IMR-90 (cell line): Measurements from ENCODE around the gene ZXDC. TPM values are rescaled to one million over a fixed set of nuclear protein-coding genes. Genes with fewer than 3 reads are reported as not detected.

Experiments used
- ATAC-seq: fragments of 200-7000 bp; cut with Tn5 transposase; 2 replicates; pipeline ENCODE4 v1.9.1; 2020; ENCODE audit warnings: low read depth, mild to moderate bottlenecking, moderate library complexity
- BruUV-seq: library from RNA; stranded (reverse); fragments of 400-500 nt; replicated peaks from 2 replicates; lab custom pipeline; 2021; lab: Mats Ljungman, UMichigan
- CTCF ChIA-PET: fragments of 300-600 bp; formaldehyde crosslinking; extraction: SDS; loops from one replicate; lab custom pipeline; 2021; ENCODE audit warnings: antibody characterized with exemption; lab: Yijun Ruan, JAX
- POLR2A ChIA-PET: fragments of 300-600 bp; sonication (Branson Sonifier 250); formaldehyde crosslinking; loops from one replicate; lab custom pipeline; 2022; ENCODE audit warnings: antibody characterized with exemption; ENCODE audit not compliant: unreplicated experiment; lab: Charles Lee
- DNase-seq: peaks from one replicate; pipeline ENCODE4 v3.0.0; 2013
- H2AFZ ChIP-seq: replicated peaks from 2 replicates; pipeline ENCODE3; 2013; ENCODE audit warnings: low read length, mild to moderate bottlenecking; ENCODE audit not compliant: poor library complexity
- H2AK5ac ChIP-seq: 2 replicates; pipeline ENCODE4 v1.6.1; 2013; ENCODE audit warnings: low read depth, low read length, inconsistent platforms
- H2AK9ac ChIP-seq: replicated peaks from 2 replicates; pipeline ENCODE3; 2013; ENCODE audit warnings: mild to moderate bottlenecking, low read depth, low read length, moderate library complexity; ENCODE audit not compliant: poor library complexity
- H2BK120ac ChIP-seq: 2 replicates; pipeline ENCODE4 v1.6.1; 2013; ENCODE audit warnings: low read depth, low read length, inconsistent platforms
- H2BK15ac ChIP-seq: 3 replicates; pipeline ENCODE4 v1.6.1; 2013; ENCODE audit warnings: low read depth, low read length, inconsistent platforms
- H2BK20ac ChIP-seq: 2 replicates; pipeline ENCODE4 v1.6.1; 2013; ENCODE audit warnings: low read depth, mild to moderate bottlenecking, inconsistent platforms, low read length, moderate library complexity
- H2BK5ac ChIP-seq: 2 replicates; pipeline ENCODE4 v1.6.1; 2013; ENCODE audit warnings: mild to moderate bottlenecking, low read depth, low read length, inconsistent platforms; ENCODE audit not compliant: poor library complexity, severe bottlenecking
- H3K14ac ChIP-seq: replicated peaks from 2 replicates; pipeline ENCODE4 v1.6.1; 2013; ENCODE audit warnings: low read depth, low read length, inconsistent platforms
- H3K18ac ChIP-seq: 2 replicates; pipeline ENCODE4 v1.6.1; 2013; ENCODE audit warnings: low read depth, low read length, control low read depth
- H3K23ac ChIP-seq: 2 replicates; pipeline ENCODE4 v1.6.1; 2013; ENCODE audit warnings: low read depth, low read length, inconsistent platforms
- H3K27ac ChIP-seq: 2 replicates; pipeline ENCODE4 v1.5.1; 2013; ENCODE audit warnings: mild to moderate bottlenecking, control low read depth, low read length; ENCODE audit not compliant: insufficient read depth
- H3K27me3 ChIP-seq: 2 replicates; pipeline ENCODE4 v1.6.1; 2013; ENCODE audit warnings: low read length; ENCODE audit not compliant: control insufficient read depth, insufficient read depth
- H3K36me3 ChIP-seq: 2 replicates; pipeline ENCODE4 v1.6.1; 2013; ENCODE audit warnings: low read length, mixed read lengths; ENCODE audit not compliant: control insufficient read depth, insufficient read depth
- H3K4ac ChIP-seq: 2 replicates; pipeline ENCODE4 v1.6.1; 2013; ENCODE audit warnings: low read depth, low read length, inconsistent platforms
- H3K4me1 ChIP-seq: 2 replicates; pipeline ENCODE4 v1.6.1; 2013; ENCODE audit warnings: low read length, mixed read lengths; ENCODE audit not compliant: control insufficient read depth, insufficient read depth
- H3K4me2 ChIP-seq: 2 replicates; pipeline ENCODE4 v1.6.1; 2013; ENCODE audit warnings: low read depth, mild to moderate bottlenecking, control low read depth, low read length, moderate library complexity
- H3K4me3 ChIP-seq: 2 replicates; pipeline ENCODE4 v1.5.1; 2013; ENCODE audit warnings: low read depth, mild to moderate bottlenecking, control low read depth, low read length, moderate library complexity; ENCODE audit not compliant: insufficient read depth
- H3K56ac ChIP-seq: 2 replicates; pipeline ENCODE4 v1.6.1; 2013; ENCODE audit warnings: low read length, inconsistent platforms; ENCODE audit not compliant: insufficient read depth; ENCODE audit errors: extremely low read depth
- H3K79me1 ChIP-seq, 2 experiments: 2 replicates each; pipeline ENCODE4 v1.6.1; 2013; ENCODE audit warnings: low read length in 2 of 2, inconsistent platforms in 1 of 2, low read depth in 1 of 2
- H3K9ac ChIP-seq: 2 replicates; pipeline ENCODE4 v1.6.1; 2013; ENCODE audit warnings: low read depth, low read length, control low read depth
- H3K9me1 ChIP-seq: 2 replicates; pipeline ENCODE4 v1.6.1; 2013; ENCODE audit warnings: low read length, inconsistent platforms; ENCODE audit not compliant: insufficient read depth
- H3K9me3 ChIP-seq: 2 replicates; pipeline ENCODE4 v1.6.1; 2013; ENCODE audit warnings: low read length; ENCODE audit not compliant: control insufficient read depth, insufficient read depth
- H4K20me1 ChIP-seq: 2 replicates; pipeline ENCODE4 v1.6.1; 2013; ENCODE audit warnings: low read length, inconsistent platforms; ENCODE audit not compliant: insufficient read depth
- H4K5ac ChIP-seq: 2 replicates; pipeline ENCODE4 v1.6.1; 2013; ENCODE audit warnings: mild to moderate bottlenecking, low read depth, low read length, control low read depth
- H4K8ac ChIP-seq, 2 experiments: 2 replicates each; pipeline ENCODE4 v1.6.1; 2013; ENCODE audit warnings: low read depth in 2 of 2, low read length in 2 of 2, control low read depth in 1 of 2, inconsistent platforms in 1 of 2
- H4K91ac ChIP-seq: 2 replicates; pipeline ENCODE4 v1.6.1; 2013; ENCODE audit warnings: low read depth, low read length, inconsistent platforms; ENCODE audit not compliant: insufficient read depth
- BHLHE40 ChIP-seq: fragments of 150-350 bp; IDR thresholded peaks from 2 replicates; pipeline ENCODE4 v1.6.1; 2016; ENCODE audit warnings: mild to moderate bottlenecking, low read depth, low read length
- CEBPB ChIP-seq: IDR thresholded peaks from 2 replicates; pipeline ENCODE4 v1.6.1; 2012; ENCODE audit warnings: low read depth, low read length, improper control_type of control experiment
- CHD1 ChIP-seq: IDR thresholded peaks from 2 replicates; pipeline ENCODE4 v1.6.1; 2012; ENCODE audit warnings: low read depth, low read length, improper control_type of control experiment
- FOS ChIP-seq: fragments of 150-350 bp; IDR thresholded peaks from 2 replicates; pipeline ENCODE4 v1.6.1; 2016; ENCODE audit warnings: low read depth, low read length
- MAFK ChIP-seq: IDR thresholded peaks from 2 replicates; pipeline ENCODE4 v1.6.1; 2012; ENCODE audit warnings: low read depth, low read length, improper control_type of control experiment
- MAZ ChIP-seq: IDR thresholded peaks from 2 replicates; pipeline ENCODE4 v1.6.1; 2012; ENCODE audit warnings: low read depth, mild to moderate bottlenecking, low read length, improper control_type of control experiment, moderate library complexity, borderline replicate concordance
- MXI1 ChIP-seq: IDR thresholded peaks from 2 replicates; pipeline ENCODE4 v1.6.1; 2012; ENCODE audit warnings: low read depth, mild to moderate bottlenecking, low read length, moderate library complexity, borderline replicate concordance
- NFE2L2 ChIP-seq: fragments of 150-350 bp; IDR thresholded peaks from 2 replicates; pipeline ENCODE4 v1.6.1; 2016; ENCODE audit warnings: low read depth, mild to moderate bottlenecking, low read length
- POLR2A ChIP-seq: IDR thresholded peaks from 2 replicates; pipeline ENCODE4 v1.6.1; 2012; ENCODE audit warnings: mild to moderate bottlenecking, low read depth, low read length
- RAD21 ChIP-seq: IDR thresholded peaks from 2 replicates; pipeline ENCODE4 v1.6.1; 2012; ENCODE audit warnings: low read length, improper control_type of control experiment
- RCOR1 ChIP-seq: IDR thresholded peaks from 2 replicates; pipeline ENCODE4 v1.6.1; 2012; ENCODE audit warnings: mild to moderate bottlenecking, low read length, improper control_type of control experiment; ENCODE audit not compliant: insufficient replicate concordance
- RFX5 ChIP-seq: IDR thresholded peaks from 2 replicates; pipeline ENCODE4 v1.8.0; 2012; ENCODE audit warnings: low read depth, mild to moderate bottlenecking, low read length, moderate library complexity
- SMC3 ChIP-seq: fragments of 150-350 bp; IDR thresholded peaks from 2 replicates; pipeline ENCODE4 v1.6.1; 2016; ENCODE audit warnings: low read depth, mild to moderate bottlenecking, antibody characterized with exemption, low read length, moderate library complexity
- WGBS, 2 experiments: methylation state at CpG; one replicate each; pipeline versions ENCODE4 v1.1.5 to v1.1.7; 2013; ENCODE audit warnings: missing lambda C conversion rate in 2 of 2; ENCODE audit not compliant: insufficient read length in 1 of 2; ENCODE audit errors: extremely low coverage in 2 of 2; 5-methylcytosine and 5-hydroxymethylcytosine counted together
- dilution Hi-C: fragments of 300-500 bp; cut with HindIII; formaldehyde crosslinking; loops from one replicate; pipeline ENCODE4 v1.14.3; 2018; ENCODE audit warnings: low sequenced_read_pairs; ENCODE audit not compliant: unreplicated experiment
- in situ Hi-C: fragments of 300-500 bp; cut with MboI; formaldehyde crosslinking; loops from 3 replicates; pipeline ENCODE4 v1.14.3; 2019; ENCODE audit warnings: low sequenced_read_pairs, inconsistent platforms, mixed read lengths
- intact Hi-C: fragments of 100-400 bp; cut with micrococcal nuclease; formaldehyde crosslinking; loops from 2 replicates; pipeline ENCODE4 v1.10.0; 2022
- polyA plus RNA-seq, 3 experiments: library from polyadenylated mRNA; depleted of rRNA; stranded (reverse); fragments of >200 nt; gene quantifications; 2 replicates each; pipeline ENCODE4 v1.2.3, GENCODE V29; 2012; ENCODE audit warnings: low replicate concordance in 1 of 3
- total RNA-seq: library from RNA; depleted of rRNA; stranded (reverse); fragments of >200 nt; gene quantifications from 2 replicates; pipeline ENCODE4 v1.2.3, GENCODE V29; 2012
- TF ChIP-seq, protein P1 (sequence below): fragments of 150-350 bp; IDR thresholded peaks from 2 replicates; pipeline ENCODE4 v1.6.1; 2016; ENCODE audit warnings: low read depth, mild to moderate bottlenecking, low read length, moderate library complexity, borderline replicate concordance
- TF ChIP-seq, protein P2 (sequence below): fragments of 150-350 bp; IDR thresholded peaks from 2 replicates; pipeline ENCODE4 v1.6.1; 2017; ENCODE audit warnings: mild to moderate bottlenecking, antibody characterized with exemption, low read length, low read depth
- TF ChIP-seq, protein P3 (sequence below): conservative IDR thresholded peaks from 2 replicates; pipeline ENCODE4 v1.5.1; 2012; ENCODE audit warnings: mild to moderate bottlenecking, low read depth, low read length, improper control_type of control experiment

ZXDC gene
- total and polyA plus RNA-seq, 2 of the 4 experiments (the other 2 are of a cell fraction): 11.5 to 14.3 TPM

DNA sequence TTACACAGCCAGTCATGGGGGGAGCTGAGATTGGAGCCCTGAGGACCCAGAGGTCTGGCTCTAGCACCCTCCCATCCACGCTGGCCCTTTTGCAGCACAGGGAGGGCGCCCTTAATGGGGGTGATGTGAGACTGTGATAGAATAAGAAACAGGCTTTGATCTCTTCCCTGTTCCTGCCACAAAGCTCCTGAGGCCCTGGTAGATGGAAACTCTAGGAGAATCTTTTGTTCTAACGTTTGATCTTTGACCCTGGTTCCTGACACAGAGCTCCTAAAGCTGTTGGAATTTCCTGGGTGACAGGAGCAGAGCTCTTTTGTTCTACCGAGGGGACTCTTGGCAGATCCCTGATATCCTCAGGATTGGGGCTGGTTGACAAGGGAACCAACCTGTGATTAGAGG lies 43.1 kb upstream of the ZXDC start:
- Histone ChIP-seq H4K91ac (no peak overlapping the region), H2BK15ac (no peak overlapping the region), H3K14ac (no peak overlapping the region), H4K5ac (no peak overlapping the region), H2AFZ (no peak overlapping the region), H3K4me1 (no peaks in the 10 kb centered on the region), H3K23ac (no peak overlapping the region), H3K27me3 (peaks cover 34% of the 10 kb centered on the region), H2BK20ac (no peak overlapping the region), H3K36me3 (no peaks in the 10 kb centered on the region), H2AK9ac (no peak overlapping the region), H3K18ac (no peak overlapping the region), H2BK5ac (no peak overlapping the region), H3K4ac (no peak overlapping the region), H3K4me3 (no peak overlapping the region), H3K9ac (no peak overlapping the region), H4K8ac (no peak overlapping the region), H3K27ac (no peak overlapping the region), H3K9me1 (no peaks in the 10 kb centered on the region), H2BK120ac (no peak overlapping the region), H2AK5ac (no peak overlapping the region), H3K56ac (no peak overlapping the region), H3K9me3 (no peaks in the 10 kb centered on the region), H3K79me1 (no peaks in the 10 kb centered on the region), H3K4me2 (no peak overlapping the region), H4K20me1 (no peaks in the 10 kb centered on the region)
- in situ Hi-C loops: no loop called here
- no peak for ATAC-seq
- no TSS peak for BruUV-seq
- POLR2A ChIA-PET: no interaction called here
- WGBS, 2 experiments: no CpG with 5 or more reads among the region's 4 CpGs
- CTCF ChIA-PET: no interaction called here
- intact Hi-C loops: no loop called here
- TF ChIP-seq POLR2A: no peak
- TF ChIP-seq, protein P1, sequence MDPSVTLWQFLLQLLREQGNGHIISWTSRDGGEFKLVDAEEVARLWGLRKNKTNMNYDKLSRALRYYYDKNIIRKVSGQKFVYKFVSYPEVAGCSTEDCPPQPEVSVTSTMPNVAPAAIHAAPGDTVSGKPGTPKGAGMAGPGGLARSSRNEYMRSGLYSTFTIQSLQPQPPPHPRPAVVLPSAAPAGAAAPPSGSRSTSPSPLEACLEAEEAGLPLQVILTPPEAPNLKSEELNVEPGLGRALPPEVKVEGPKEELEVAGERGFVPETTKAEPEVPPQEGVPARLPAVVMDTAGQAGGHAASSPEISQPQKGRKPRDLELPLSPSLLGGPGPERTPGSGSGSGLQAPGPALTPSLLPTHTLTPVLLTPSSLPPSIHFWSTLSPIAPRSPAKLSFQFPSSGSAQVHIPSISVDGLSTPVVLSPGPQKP: no peak
- no peak for TF ChIP-seq CEBPB
- no peak for TF ChIP-seq NFE2L2
- TF ChIP-seq RFX5: no peak
- TF ChIP-seq RAD21: no peak
- no peak for TF ChIP-seq MAFK
- no peak for TF ChIP-seq MXI1
- TF ChIP-seq RCOR1: no peak
- no peak for TF ChIP-seq BHLHE40
- TF ChIP-seq, protein P2, sequence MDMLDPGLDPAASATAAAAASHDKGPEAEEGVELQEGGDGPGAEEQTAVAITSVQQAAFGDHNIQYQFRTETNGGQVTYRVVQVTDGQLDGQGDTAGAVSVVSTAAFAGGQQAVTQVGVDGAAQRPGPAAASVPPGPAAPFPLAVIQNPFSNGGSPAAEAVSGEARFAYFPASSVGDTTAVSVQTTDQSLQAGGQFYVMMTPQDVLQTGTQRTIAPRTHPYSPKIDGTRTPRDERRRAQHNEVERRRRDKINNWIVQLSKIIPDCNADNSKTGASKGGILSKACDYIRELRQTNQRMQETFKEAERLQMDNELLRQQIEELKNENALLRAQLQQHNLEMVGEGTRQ: no peak
- no peak for TF ChIP-seq CHD1
- no peak for TF ChIP-seq FOS
- TF ChIP-seq MAZ: no peak
- TF ChIP-seq SMC3: no peak
- TF ChIP-seq, protein P3, sequence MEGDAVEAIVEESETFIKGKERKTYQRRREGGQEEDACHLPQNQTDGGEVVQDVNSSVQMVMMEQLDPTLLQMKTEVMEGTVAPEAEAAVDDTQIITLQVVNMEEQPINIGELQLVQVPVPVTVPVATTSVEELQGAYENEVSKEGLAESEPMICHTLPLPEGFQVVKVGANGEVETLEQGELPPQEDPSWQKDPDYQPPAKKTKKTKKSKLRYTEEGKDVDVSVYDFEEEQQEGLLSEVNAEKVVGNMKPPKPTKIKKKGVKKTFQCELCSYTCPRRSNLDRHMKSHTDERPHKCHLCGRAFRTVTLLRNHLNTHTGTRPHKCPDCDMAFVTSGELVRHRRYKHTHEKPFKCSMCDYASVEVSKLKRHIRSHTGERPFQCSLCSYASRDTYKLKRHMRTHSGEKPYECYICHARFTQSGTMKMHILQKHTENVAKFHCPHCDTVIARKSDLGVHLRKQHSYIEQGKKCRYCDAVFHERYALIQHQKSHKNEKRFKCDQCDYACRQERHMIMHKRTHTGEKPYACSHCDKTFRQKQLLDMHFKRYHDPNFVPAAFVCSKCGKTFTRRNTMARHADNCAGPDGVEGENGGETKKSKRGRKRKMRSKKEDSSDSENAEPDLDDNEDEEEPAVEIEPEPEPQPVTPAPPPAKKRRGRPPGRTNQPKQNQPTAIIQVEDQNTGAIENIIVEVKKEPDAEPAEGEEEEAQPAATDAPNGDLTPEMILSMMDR: no peak
- no peak for DNase-seq
- dilution Hi-C loops: no loop called here
